Measurements from ENCODE around the gene GBE1.

GBE1 gene

DNA sequence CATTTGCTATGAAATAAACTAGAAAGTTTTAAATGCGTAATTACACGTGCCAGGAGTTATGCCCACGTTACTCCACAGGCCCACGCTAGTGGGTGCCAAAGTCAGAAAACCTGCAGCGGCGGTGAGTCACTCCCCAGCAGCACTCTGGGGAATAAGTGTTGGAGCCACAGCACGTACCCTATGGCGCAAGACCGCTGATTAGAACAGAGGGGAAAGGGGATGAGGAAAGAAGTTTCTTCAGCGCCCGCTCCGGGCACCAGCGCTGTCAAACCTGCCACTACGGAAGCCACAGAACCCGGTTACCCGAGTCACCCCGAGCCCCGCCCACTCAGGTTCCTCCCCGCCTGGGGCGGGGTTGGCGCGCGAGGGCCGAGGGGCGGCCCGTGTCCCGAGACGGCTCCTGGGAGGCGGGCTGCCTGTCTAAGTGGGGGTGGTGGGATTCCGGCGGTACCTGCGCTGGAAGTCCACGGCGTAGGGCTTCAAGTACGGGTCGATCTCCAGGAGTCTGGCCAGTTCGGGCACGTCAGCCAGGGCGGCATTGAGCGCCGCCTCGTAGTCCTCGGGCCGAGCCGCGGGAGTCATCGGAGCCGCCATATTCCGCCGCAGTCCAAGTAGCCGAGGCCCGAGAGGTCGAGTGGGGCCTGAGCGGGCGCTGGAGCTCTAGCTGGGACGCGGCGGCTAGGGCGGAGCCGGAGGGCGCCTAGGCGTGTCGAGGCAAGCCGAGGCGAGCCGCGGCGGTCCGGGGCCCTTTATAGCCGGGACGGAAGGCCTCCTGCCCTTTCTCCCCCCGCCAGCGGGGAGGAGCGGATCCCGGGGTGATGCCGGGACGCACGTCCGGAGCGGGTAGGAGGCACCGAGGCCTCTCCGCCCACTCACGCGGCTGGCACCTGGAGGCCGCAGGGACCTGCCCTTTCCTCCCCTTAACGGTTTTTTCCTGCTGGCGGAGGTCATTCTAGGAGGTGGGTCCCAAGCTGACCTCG is at the start of gene GBE1:
Gene GBE1, minus strand, starts transcription at position 722 of the 980 bp plus-strand sequence. Its CDS starts 128 bp downstream, at position 594.
- H3K9ac ChIP-seq: peak within 1 kb of the TSS; percentile 94 to 99 (median 97)
- H3K27me3 ChIP-seq: no peaks in the 10 kb centered on the region
- peak within 1 kb of the TSS; percentile 69 to 95 (median 85) for H3K4me2 ChIP-seq
- peaks cover 48 to 69% (median 61%) of the 10 kb centered on the region in 10 experiments for H3K4me1 ChIP-seq
- peak within 1 kb of the TSS; percentile 97 to 99 (median 99) for H3K27ac ChIP-seq
- peaks cover 13 to 35% (median 34%) of the 10 kb centered on the region in 11 experiments; a peak in 21 of 22 replicates for H3K36me3 ChIP-seq
- H3K9me3 ChIP-seq (replicated peaks in 1 of 11): peaks cover 4 to 37% (median 33%) of the 10 kb centered on the region in 11 experiments; a peak in 21 of 22 replicates
- H4K20me1 ChIP-seq: peaks cover 0 to 4% (median 0%) of the 10 kb centered on the region in 11 experiments; a peak in 1 of 22 replicates
- H3K4me3 ChIP-seq: peak within 1 kb of the TSS; percentile 59 to 76 (median 66)
- peak; percentile 91 to 100 (median 100) for TF ChIP-seq Cebpa-rat (IDR thresholded peaks at IDR 0.05)

DNA sequence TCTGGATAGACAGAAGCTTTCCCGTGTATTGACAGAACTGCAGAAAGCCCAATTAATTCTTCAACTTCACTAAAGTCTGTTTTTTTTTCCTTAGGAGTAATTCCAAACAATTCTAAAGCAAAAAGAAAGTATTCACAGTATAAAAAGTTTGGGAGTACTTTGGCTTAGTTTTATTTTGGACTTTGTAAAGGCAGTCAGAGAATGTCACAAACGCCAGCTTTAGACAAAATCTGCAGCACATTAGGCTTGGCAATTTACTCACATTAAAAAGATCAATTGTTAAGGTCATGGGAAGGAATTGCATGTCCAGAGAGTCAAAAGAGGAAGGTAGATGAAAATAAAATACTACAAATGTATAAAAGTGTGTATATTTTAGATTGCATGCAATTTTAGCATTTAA is 47.5 kb upstream of the GBE1 start:
- no peak overlapping the region for H3K4me2 ChIP-seq
- H3K4me3 ChIP-seq: no peak overlapping the region
- H3K9me3 ChIP-seq (replicated peaks in 1 of 11): peaks cover 15 to 22% (median 19%) of the 10 kb centered on the region in 11 experiments
- no peaks in the 10 kb centered on the region for H3K36me3 ChIP-seq
- TF ChIP-seq Cebpa-rat (IDR thresholded peaks at IDR 0.05): no peak
- H3K27me3 ChIP-seq: no peaks in the 10 kb centered on the region
- H3K27ac ChIP-seq: no peak overlapping the region
- H3K4me1 ChIP-seq: no peaks in the 10 kb centered on the region
- H3K9ac ChIP-seq: no peak overlapping the region
- H4K20me1 ChIP-seq: no peaks in the 10 kb centered on the region

DNA sequence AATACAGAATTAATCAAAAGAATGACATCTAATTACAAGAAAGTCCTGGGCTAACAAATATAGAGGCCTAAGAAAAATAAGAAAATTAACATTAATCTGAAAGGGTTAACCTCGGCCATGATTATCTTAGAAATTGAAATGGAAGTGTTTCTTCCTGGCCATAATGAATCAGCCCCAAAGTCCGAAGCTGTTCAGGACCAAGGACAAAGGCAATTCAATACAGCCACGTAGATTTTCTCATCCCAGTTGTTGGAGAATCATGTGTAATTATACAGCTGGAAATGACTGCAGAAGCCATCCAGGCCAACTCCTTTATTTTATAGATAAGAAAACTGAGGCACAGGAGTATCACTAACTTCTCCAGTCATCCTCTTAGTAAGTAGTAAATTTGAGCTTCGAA is 38.0 kb upstream of the GBE1 start:
- H3K27me3 ChIP-seq: no peaks in the 10 kb centered on the region
- TF ChIP-seq Cebpa-rat (IDR thresholded peaks at IDR 0.05): no peak

DNA sequence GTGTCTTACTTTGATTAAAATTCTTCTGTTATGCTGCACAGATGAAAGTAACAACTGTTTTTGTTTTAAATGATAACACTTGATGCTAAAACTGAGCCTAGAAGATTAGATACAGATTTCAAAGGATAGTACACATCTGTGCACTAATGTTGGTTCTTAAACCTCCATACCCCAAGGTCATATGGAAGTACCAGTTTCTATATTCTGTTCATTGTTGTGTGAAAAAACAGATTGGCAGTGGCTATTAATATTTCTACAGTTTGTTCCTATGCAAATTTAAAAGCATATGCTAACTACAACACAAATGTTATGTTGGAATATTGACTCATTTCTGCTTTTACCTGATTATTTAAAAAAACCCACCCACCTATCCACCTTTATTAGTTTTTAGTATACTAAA is 32.0 kb upstream of the GBE1 start:
- no peak for TF ChIP-seq Cebpa-rat (IDR thresholded peaks at IDR 0.05)
- peak overlapping the region in 1 of 11 experiments; percentile 2; a peak in 1 of 22 replicates for H3K4me2 ChIP-seq

More for the DNA sequence above, 38.0 kb upstream of the GBE1 start:
- Histone ChIP-seq H3K4me3 (no peak overlapping the region), H3K27ac (no peak overlapping the region), H3K9ac (no peak overlapping the region), H3K4me1 (no peaks in the 10 kb centered on the region), H3K9me3 (replicated peaks in 1 of 11) (no peaks in the 10 kb centered on the region), H4K20me1 (no peaks in the 10 kb centered on the region), H3K4me2 (no peak overlapping the region), H3K36me3 (no peaks in the 10 kb centered on the region)

DNA sequence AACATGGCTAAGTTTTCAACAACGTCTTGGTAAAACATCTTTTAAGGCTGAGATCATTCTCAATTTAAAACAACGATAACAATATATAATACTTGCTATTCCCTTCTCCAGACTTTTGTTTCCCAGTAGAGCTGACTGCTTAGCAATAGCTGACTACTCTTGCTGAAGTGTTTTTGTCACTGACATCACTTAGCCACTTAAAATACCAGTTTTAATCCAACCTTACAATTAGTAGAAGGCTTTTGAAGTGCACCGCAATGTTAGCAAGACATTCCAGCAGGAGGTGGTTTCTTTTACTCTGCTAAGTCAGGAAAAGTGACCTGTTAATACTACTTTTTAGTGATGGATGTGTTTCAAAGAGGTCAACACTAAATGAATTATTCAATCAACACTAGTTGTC is 28.7 kb upstream of the GBE1 start:
- H3K4me2 ChIP-seq: peak overlapping the region in 1 of 11 experiments; percentile 15; a peak in 2 of 22 replicates

More for the DNA sequence above, 32.0 kb upstream of the GBE1 start:
- H3K36me3 ChIP-seq: no peaks in the 10 kb centered on the region
- H3K27ac ChIP-seq: no peak overlapping the region
- H4K20me1 ChIP-seq: no peaks in the 10 kb centered on the region
- no peaks in the 10 kb centered on the region for H3K9me3 ChIP-seq (replicated peaks in 1 of 11)
- no peak overlapping the region for H3K4me3 ChIP-seq
- H3K4me1 ChIP-seq: peaks cover 3 to 15% (median 8%) of the 10 kb centered on the region in 10 experiments; a peak in 14 of 20 replicates
- H3K27me3 ChIP-seq: no peaks in the 10 kb centered on the region
- no peak overlapping the region for H3K9ac ChIP-seq

DNA sequence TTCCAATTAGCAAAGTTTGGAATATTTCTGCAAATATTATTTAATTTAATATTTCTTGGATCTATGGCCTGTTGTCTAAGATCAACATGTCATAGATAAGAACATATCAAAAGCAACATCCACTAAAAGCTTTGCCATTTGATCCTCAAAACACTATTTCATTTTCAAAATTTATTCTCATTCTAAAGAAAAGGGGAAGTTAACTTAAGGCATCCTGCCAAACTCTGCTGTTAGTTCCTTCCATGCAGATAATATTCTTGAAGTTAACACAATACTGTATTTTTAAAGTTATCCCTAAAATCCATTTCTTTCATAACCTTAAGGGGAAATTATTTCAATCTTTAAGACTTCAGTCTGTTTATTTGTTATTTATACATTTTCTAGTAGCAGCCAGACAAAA is 28.2 kb upstream of the GBE1 start:
- Histone ChIP-seq H3K4me3 (no peak overlapping the region), H3K9me3 (replicated peaks in 1 of 11) (no peaks in the 10 kb centered on the region), H4K20me1 (no peaks in the 10 kb centered on the region), H3K36me3 (no peaks in the 10 kb centered on the region), H3K27me3 (no peaks in the 10 kb centered on the region), H3K4me2 (peak overlapping the region in 1 of 11 experiments; percentile 15; a peak in 2 of 22 replicates), H3K9ac (no peak overlapping the region), H3K27ac (no peak overlapping the region), H3K4me1 (peaks cover 3 to 17% (median 11%) of the 10 kb centered on the region in 10 experiments; a peak in 14 of 20 replicates)
- TF ChIP-seq Cebpa-rat (IDR thresholded peaks at IDR 0.05): no peak

More for the DNA sequence above, 28.7 kb upstream of the GBE1 start:
- no peak overlapping the region for H3K4me3 ChIP-seq
- no peak overlapping the region for H3K9ac ChIP-seq
- TF ChIP-seq Cebpa-rat (IDR thresholded peaks at IDR 0.05): no peak
- H3K27me3 ChIP-seq: no peaks in the 10 kb centered on the region
- H3K27ac ChIP-seq: no peak overlapping the region
- no peaks in the 10 kb centered on the region for H3K9me3 ChIP-seq (replicated peaks in 1 of 11)
- H4K20me1 ChIP-seq: no peaks in the 10 kb centered on the region
- no peaks in the 10 kb centered on the region for H3K36me3 ChIP-seq
- H3K4me1 ChIP-seq: peaks cover 3 to 17% (median 11%) of the 10 kb centered on the region in 10 experiments; a peak in 14 of 20 replicates

DNA sequence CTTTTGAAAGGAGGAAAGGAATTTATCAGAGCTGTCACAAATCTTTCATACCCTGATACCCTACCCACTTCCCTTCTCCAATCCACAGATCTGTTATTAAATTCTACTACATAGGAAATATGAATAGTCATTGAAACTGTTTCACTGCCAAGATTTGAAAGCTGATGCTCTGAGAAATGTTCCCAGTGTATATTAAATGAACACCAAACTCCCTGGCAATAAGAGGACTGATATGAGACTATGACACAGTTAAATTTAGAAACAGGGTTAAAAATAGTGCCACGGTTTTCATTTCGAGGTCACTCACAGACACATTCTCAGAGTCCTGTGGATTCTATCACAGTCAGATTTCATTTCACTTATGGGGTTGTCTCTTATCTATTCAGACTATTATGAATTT is 27.2 kb upstream of the GBE1 start:
- H3K9ac ChIP-seq: no peak overlapping the region
- TF ChIP-seq Cebpa-rat (IDR thresholded peaks at IDR 0.05): no peak
- H3K36me3 ChIP-seq: no peaks in the 10 kb centered on the region
- H3K9me3 ChIP-seq (replicated peaks in 1 of 11): peaks cover 0 to 1% (median 0%) of the 10 kb centered on the region in 11 experiments; a peak in 1 of 22 replicates
- H3K4me2 ChIP-seq: peak overlapping the region in 7 of 11 experiments; percentile 4 to 38 (median 16); a peak in 6 of 22 replicates
- no peaks in the 10 kb centered on the region for H4K20me1 ChIP-seq
- no peak overlapping the region for H3K27ac ChIP-seq
- H3K27me3 ChIP-seq: no peaks in the 10 kb centered on the region
- no peak overlapping the region for H3K4me3 ChIP-seq
- peaks cover 3 to 17% (median 11%) of the 10 kb centered on the region in 10 experiments; a peak in 14 of 20 replicates for H3K4me1 ChIP-seq

DNA sequence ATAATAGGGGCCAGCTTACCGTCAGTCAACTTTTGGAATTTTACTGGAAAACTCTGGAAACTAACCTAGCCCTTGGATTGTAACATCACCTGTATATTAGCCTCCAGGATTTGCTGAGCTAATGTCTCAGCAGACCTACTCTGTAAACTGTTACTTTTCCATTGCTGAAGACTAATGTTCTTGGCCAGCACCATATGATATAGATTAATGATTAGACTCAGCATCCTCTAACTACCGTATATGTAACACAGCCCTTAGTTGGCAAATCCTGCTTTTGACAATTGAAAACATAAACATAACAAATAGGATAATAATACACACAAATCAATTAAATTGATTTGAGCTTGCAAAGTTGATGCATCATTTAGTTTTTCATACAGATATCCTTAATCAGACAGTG is 26.6 kb upstream of the GBE1 start:
- peaks cover 0 to 3% (median 0%) of the 10 kb centered on the region in 11 experiments; a peak in 1 of 22 replicates for H3K9me3 ChIP-seq (replicated peaks in 1 of 11)
- no peak overlapping the region for H3K9ac ChIP-seq
- H3K36me3 ChIP-seq: no peaks in the 10 kb centered on the region
- H3K4me1 ChIP-seq: peaks cover 3 to 17% (median 11%) of the 10 kb centered on the region in 10 experiments; a peak in 14 of 20 replicates
- H3K4me3 ChIP-seq: no peak overlapping the region
- no peak for TF ChIP-seq Cebpa-rat (IDR thresholded peaks at IDR 0.05)
- H4K20me1 ChIP-seq: no peaks in the 10 kb centered on the region
- no peak overlapping the region for H3K27ac ChIP-seq
- peak overlapping the region in 1 of 11 experiments; percentile 38; a peak in 1 of 22 replicates for H3K4me2 ChIP-seq
- H3K27me3 ChIP-seq: no peaks in the 10 kb centered on the region

DNA sequence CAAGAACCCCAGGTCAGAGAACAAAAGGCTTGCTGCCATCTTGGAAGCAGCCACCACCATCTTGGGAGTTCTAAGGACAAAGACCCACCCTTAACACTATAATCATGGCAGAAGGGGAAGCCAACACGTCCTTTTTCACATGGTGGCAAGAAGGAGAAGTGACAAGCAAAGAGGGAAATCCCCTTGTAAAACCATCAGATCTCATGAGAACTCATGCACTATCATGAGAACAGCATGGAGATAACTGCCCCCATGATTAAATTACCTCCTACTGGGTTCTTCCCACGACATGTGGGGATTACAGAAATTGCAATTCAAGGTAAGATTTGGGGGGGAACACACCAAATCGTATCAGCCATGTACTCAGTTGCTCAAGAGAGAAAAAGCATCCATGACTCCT is 21.1 kb upstream of the GBE1 start:
- no peak overlapping the region for H3K27ac ChIP-seq
- no peak for TF ChIP-seq Cebpa-rat (IDR thresholded peaks at IDR 0.05)
- peak overlapping the region in 1 of 11 experiments; percentile 48; a peak in 2 of 22 replicates for H3K4me2 ChIP-seq
- H3K36me3 ChIP-seq: no peaks in the 10 kb centered on the region
- H3K9me3 ChIP-seq (replicated peaks in 1 of 11): peaks cover 17 to 37% (median 31%) of the 10 kb centered on the region in 11 experiments; a peak in 21 of 22 replicates
- no peak overlapping the region for H3K4me3 ChIP-seq
- no peak overlapping the region for H3K9ac ChIP-seq
- no peaks in the 10 kb centered on the region for H3K27me3 ChIP-seq
- no peaks in the 10 kb centered on the region for H4K20me1 ChIP-seq
- peaks cover 0 to 7% (median 0%) of the 10 kb centered on the region in 10 experiments; a peak in 2 of 20 replicates for H3K4me1 ChIP-seq
